Measurements from ENCODE around the gene SERGEF.

The SERGEF gene

DNA sequence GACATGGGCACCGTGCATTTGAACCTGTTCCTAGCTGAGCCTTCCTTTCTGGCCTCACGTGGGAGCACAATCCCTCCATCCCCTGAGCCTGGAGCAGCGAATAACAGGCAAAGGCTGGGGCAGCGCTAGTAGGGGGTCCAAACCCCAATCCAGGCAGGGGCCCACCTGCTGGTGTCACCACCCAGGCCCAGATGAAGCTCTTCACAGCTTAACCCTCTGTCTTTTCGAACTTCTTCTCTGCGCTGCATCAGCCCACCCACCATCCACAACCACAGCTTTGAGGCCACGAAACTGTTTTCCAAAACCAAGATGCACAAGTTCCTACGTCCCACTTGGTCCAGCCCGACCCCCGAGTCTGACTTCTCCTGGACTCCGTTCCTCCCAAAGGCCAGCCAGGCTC, 266.8 kb downstream of the SERGEF start:
- DNase-seq (ENCODE audit: low read depth) = no peak
- no peak for TF ChIP-seq CTCF (conservative IDR thresholded peaks at IDR 0.05; ENCODE audit: low read length)
- no peak overlapping the region for H3K4me3 ChIP-seq (ENCODE audit: low read length)

- DNase-seq (ENCODE audit: low read depth) = no peak
- no peak for TF ChIP-seq CTCF (conservative IDR thresholded peaks at IDR 0.05; ENCODE audit: low read length)
- H3K4me3 ChIP-seq (ENCODE audit: low read length) = no peak overlapping the region
These were observed 267.6 kb downstream of the SERGEF start for GRCh38 chr11:17745023-17745772.

- no peak for TF ChIP-seq CTCF (conservative IDR thresholded peaks at IDR 0.05; ENCODE audit: low read length)
- DNase-seq (ENCODE audit: low read depth) = no peak
- no peak overlapping the region for H3K4me3 ChIP-seq (ENCODE audit: low read length)
These were observed 268.5 kb downstream of the SERGEF start for GRCh38 chr11:17744151-17744940.

DNA sequence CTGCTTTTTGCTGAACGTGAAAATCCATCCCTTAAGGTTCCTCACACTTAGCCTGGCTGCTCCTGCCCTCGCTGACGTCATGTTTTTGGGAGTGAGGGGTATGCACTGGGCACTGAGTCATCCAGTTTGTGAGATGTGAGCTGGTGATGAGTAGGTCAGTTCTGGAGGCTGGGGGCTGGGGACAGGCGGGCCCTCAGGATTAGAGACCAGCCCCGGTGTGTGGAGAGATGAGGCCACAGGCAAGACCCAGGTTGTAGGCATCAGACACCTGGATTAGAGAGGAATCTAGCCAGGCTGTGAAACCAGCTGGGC, 269.1 kb downstream of the SERGEF start:
- TF ChIP-seq CTCF (conservative IDR thresholded peaks at IDR 0.05; ENCODE audit: low read length) = no peak
- DNase-seq (ENCODE audit: low read depth) = no peak
- H3K4me3 ChIP-seq (ENCODE audit: low read length) = no peak overlapping the region

GRCh38 chr11:17743026-17743807, 269.6 kb downstream of the SERGEF start:
- no peak for TF ChIP-seq CTCF (conservative IDR thresholded peaks at IDR 0.05; ENCODE audit: low read length)
- H3K4me3 ChIP-seq (ENCODE audit: low read length) = no peak overlapping the region
- DNase-seq (ENCODE audit: low read depth) = no peak

- DNase-seq (ENCODE audit: low read depth) = no peak
- TF ChIP-seq CTCF (conservative IDR thresholded peaks at IDR 0.05; ENCODE audit: low read length) = no peak
- no peak overlapping the region for H3K4me3 ChIP-seq (ENCODE audit: low read length)
These were observed 270.8 kb downstream of the SERGEF start for GRCh38 chr11:17742019-17742418.
